HepG2 (cell line): ENCODE measurements around the gene BTN1A1.

Experiments
- BHLHE40 ChIP-seq: IDR thresholded peaks from 2 replicates; pipeline ENCODE4 v1.6.1; 2011; ENCODE audit warnings: low read length, improper control_type of control experiment
- FOXA1 ChIP-seq, 2 experiments: fragments of 450-650 bp in 1 of 2; sonication (generic) in 1 of 2; formaldehyde crosslinking in 1 of 2; IDR thresholded peaks; 2 replicates each; pipeline versions ENCODE4 v1.4.0 to v1.6.1; 2016 to 2020; ENCODE audit warnings: missing genetic modification reagents in 1 of 2
- HIVEP1 ChIP-seq: sonication (generic); formaldehyde crosslinking; IDR thresholded peaks from 2 replicates; pipeline ENCODE4 v1.4.0; 2020; ENCODE audit warnings: mild to moderate bottlenecking, missing genetic modification reagents
- MTA3 ChIP-seq: sonication (generic); formaldehyde crosslinking; IDR thresholded peaks from 2 replicates; pipeline ENCODE4 v1.4.0; 2020; ENCODE audit warnings: missing genetic modification reagents
- SP4 ChIP-seq: sonication (generic); formaldehyde crosslinking; IDR thresholded peaks from 2 replicates; pipeline ENCODE4 v1.8.1; 2023; ENCODE audit warnings: mild to moderate bottlenecking, missing genetic modification reagents
- ZNF207 ChIP-seq: fragments of 450-650 bp; IDR thresholded peaks from 2 replicates; pipeline ENCODE4 v1.6.1; 2016; ENCODE audit warnings: antibody characterized with exemption, borderline replicate concordance
- TF ChIP-seq, protein P1 (sequence below): sonication (generic); formaldehyde crosslinking; IDR thresholded peaks from 2 replicates; pipeline ENCODE4 v1.4.0; 2020; ENCODE audit warnings: missing genetic modification reagents

DNA sequence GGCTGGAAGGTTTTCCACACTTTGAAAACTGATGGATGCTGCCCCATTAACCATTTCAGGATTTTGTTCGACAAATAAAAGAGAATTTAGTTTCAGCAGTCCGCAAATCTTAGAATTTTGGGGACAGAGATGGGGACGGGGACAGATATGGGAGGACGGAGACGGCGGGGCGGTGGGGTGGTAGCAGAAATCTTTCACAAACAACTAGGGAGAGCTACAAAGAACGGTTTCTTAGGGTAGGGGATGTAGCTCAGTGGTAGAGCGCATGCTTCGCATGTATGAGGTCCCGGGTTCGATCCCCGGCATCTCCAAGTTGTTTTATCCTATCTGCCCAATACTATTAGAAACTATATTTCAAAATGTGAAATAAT, 53.1 kb downstream of the BTN1A1 start:
- no peak for TF ChIP-seq ZNF207
- no peak for TF ChIP-seq FOXA1 (IDR thresholded peaks at IDR 0.05)
- no peak for TF ChIP-seq FOXA1 (CRISPR knock-in tag; IDR thresholded peaks at IDR 0.05)
- TF ChIP-seq, protein P1, sequence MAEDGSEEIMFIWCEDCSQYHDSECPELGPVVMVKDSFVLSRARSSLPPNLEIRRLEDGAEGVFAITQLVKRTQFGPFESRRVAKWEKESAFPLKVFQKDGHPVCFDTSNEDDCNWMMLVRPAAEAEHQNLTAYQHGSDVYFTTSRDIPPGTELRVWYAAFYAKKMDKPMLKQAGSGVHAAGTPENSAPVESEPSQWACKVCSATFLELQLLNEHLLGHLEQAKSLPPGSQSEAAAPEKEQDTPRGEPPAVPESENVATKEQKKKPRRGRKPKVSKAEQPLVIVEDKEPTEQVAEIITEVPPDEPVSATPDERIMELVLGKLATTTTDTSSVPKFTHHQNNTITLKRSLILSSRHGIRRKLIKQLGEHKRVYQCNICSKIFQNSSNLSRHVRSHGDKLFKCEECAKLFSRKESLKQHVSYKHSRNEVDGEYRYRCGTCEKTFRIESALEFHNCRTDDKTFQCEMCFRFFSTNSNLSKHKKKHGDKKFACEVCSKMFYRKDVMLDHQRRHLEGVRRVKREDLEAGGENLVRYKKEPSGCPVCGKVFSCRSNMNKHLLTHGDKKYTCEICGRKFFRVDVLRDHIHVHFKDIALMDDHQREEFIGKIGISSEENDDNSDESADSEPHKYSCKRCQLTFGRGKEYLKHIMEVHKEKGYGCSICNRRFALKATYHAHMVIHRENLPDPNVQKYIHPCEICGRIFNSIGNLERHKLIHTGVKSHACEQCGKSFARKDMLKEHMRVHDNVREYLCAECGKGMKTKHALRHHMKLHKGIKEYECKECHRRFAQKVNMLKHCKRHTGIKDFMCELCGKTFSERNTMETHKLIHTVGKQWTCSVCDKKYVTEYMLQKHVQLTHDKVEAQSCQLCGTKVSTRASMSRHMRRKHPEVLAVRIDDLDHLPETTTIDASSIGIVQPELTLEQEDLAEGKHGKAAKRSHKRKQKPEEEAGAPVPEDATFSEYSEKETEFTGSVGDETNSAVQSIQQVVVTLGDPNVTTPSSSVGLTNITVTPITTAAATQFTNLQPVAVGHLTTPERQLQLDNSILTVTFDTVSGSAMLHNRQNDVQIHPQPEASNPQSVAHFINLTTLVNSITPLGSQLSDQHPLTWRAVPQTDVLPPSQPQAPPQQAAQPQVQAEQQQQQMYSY (CRISPR knock-in tag): no peak
- TF ChIP-seq MTA3: no peak
- no peak for TF ChIP-seq SP4
- TF ChIP-seq BHLHE40: no peak
- no peak for TF ChIP-seq HIVEP1 (CRISPR knock-in tag)
